Heart left ventricle (tissue), 13 donors: Measurements from ENCODE around the gene KIAA2012.

Experiments used
- POLR2A ChIP-seq, 2 donors: fragments of 450-650 bp; IDR thresholded peaks; one replicate each; pipeline ENCODE4 v1.6.1; 2017; ENCODE audit warnings: antibody characterized with exemption in 2 of 2, mild to moderate bottlenecking in 2 of 2, moderate library complexity in 2 of 2
- TF ChIP-seq, protein P1 (sequence below), 12 donors: fragments of 200-600 bp; sonication (generic) in 4 of 12; IDR thresholded peaks; one replicate each; pipeline versions ENCODE4 v1.5.0 to v1.8.0; 2018 to 2022; ENCODE audit warnings: antibody characterized with exemption in 12 of 12, mild to moderate bottlenecking in 5 of 12
- donor health status: ischemic (EF 13 %, LVEDD 7.1; RV severe dilation, severe dysfunction).
- donor health status: DM: no; HTN: yes; CAD: no.
- donor health status: DM: no; HTN: no; CAD: no.
- donor health status: ischemic (EF 25% LVEDD 6.9; RV normal size, moderate dysfunction).
- donor health status: ischemic (EF 25% LVEDD 5.7; RV mildly dilated, moderate dysfunction).
- donor health status: ischemic (EF 35%, LVEDD 5.7; RV mildly dilated, moderate dysfunction).
- donor health status: nonischemic (EF 11% LVEDD 7.7; RV severe dilation, severe dysfunction).
- donor health status: DM: yes; HTN: yes; CAD: no.
- donor health status: PGD.
- donor health status: ischemic (EF 29% LVEDD 5.4; RV normal size, mild dysfunction).
- donor health status: nonischemic (EF 23%, LVEDD 6.1; RV moderate dilation, normal function).

DNA sequence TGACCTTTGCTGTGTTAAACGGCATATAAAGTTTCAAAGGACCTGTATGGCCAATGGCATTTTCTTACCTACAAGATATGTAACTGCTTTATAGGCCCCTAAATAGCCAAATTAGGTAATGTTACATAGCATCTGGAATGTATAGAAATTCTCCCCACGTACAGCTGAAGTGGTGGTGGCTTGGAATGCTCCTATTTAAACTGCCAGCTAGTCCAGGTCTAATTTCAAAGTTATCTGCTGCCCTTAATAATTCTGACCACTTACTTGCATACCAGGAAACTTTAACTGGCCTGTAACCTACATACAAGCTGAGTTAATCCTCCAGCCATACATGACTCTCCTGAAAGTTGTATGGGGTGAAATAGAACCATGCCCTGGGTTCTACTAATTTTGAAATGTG is 1.3 kb downstream of the KIAA2012 start:
- TF ChIP-seq, protein P1, sequence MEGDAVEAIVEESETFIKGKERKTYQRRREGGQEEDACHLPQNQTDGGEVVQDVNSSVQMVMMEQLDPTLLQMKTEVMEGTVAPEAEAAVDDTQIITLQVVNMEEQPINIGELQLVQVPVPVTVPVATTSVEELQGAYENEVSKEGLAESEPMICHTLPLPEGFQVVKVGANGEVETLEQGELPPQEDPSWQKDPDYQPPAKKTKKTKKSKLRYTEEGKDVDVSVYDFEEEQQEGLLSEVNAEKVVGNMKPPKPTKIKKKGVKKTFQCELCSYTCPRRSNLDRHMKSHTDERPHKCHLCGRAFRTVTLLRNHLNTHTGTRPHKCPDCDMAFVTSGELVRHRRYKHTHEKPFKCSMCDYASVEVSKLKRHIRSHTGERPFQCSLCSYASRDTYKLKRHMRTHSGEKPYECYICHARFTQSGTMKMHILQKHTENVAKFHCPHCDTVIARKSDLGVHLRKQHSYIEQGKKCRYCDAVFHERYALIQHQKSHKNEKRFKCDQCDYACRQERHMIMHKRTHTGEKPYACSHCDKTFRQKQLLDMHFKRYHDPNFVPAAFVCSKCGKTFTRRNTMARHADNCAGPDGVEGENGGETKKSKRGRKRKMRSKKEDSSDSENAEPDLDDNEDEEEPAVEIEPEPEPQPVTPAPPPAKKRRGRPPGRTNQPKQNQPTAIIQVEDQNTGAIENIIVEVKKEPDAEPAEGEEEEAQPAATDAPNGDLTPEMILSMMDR (IDR thresholded peaks at IDR 0.05), result no peak
- TF ChIP-seq POLR2A (IDR thresholded peaks at IDR 0.05), result no peak
